Kidney glomerular epithelial cell (primary cell): ENCODE results near the gene MACROD2.

Experiments used
- DNase-seq: peaks from one replicate; lab custom pipeline; 2025; lab: John Stamatoyannopoulos, UW

Gene MACROD2

DNA sequence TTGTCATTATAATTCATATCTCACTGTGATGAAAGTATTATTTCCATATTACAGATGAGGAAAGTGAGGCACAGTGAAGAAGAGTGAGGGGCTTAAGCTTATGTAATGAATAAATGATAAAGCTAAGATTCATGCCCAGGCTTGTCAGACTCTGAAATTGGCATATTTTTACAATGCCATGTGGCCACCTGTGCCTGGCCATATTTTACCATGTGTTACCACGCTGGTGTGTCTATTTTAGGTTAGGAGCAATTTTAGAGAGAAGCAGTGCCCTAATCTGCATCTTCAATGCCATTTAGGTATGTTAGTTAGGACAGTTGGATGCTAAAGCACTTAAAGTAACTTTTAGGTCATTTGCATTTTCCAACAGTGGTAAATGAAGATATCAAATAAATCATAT, 530.1 kb downstream of the MACROD2 start:
- DNase-seq, result no peak

DNA sequence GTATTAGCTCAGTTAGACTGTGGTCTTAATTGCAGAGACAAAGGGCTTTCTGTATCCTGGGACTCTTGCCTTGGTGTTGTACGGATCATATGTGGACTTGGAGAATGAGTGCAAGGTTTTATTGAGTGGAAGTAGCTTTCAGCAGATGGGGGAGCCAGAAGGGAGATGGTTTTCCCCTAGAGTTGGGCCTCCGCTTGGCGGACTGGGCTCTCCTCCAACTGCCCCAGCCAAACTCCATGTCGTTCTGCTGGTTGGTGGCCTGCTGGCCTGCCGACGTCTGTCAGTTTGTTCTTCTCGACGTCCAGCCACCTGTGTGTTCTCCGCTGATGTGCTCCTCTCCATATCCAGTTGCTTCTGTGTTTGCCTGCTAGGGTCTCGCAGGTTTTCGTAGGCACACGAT, 531.6 kb downstream of the MACROD2 start:
- no peak for DNase-seq

DNA sequence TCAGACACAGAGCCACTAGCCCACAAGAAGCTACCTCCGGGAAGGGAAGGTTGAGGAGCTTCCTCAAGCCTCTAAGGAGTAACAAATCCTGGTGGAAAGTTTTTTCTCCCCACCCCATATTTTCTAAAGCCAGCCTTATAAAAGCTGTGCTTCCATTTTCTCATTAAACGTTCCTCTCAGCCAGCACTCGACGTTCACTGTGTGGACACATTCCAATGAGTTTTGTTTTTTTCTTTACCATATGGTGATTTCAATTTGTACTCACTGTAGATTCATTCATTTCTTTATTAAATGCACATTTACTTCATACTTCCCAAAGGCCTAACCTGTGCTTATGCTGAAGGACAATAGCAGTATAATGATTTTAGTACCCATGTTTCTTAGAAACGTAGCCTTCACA, 536.5 kb downstream of the MACROD2 start:
- DNase-seq, result no peak

DNA sequence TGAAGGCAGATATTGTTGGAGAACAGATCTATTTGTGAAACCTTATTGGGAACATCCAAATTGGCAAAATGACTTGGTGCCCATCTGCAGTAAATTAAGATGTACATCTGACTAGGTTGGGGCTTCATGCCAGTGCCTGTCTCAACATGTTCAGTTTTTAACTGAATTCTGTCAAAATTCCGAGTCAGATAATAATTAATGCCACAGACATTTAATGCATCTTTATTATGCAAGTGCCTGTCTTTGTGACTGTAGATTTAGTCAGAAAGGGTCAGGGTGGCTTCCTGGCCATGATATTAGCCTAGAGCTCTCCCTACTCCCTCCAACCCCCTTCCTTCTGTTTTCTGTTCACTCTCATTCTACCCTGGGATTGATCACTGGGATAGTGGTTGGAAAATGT, 541.4 kb downstream of the MACROD2 start:
- DNase-seq, result no peak

DNA sequence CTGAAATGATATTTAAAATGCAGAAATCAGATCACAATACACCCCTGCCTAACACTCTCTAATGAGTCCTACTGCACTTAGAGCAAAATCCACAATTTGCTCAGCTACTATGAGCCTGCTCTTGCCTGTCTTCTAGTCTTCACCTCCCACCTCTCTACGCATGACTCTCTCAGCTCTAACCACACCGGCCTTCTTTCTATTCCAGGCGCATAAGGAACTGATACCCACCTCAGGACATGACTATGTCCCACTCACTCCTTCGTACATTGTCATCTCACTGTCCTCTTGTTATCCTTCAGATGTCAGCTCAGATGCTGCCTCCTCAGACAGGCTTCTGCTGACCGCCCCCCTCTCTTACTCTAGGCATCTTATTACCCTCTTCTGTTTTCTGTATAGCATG, 543.1 kb downstream of the MACROD2 start:
- no peak for DNase-seq

DNA sequence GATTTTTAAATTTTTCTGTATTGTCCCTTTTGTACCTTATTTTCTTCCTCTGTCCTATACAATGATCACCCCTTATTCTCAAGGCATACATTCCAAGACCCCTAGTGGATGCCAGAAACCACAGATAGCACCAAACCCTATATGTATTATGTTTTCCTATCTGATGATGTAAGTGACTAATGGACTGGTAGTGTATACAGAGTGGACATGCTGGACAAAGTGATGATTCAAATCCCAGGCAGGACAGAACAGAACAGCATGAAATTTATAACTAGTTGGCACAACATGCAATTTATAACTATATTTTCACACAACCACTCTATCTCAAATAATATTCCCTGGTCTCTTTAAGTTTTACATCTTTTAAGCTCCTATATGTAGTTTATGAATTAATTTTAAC, 547.7 kb downstream of the MACROD2 start:
- DNase-seq, result no peak

DNA sequence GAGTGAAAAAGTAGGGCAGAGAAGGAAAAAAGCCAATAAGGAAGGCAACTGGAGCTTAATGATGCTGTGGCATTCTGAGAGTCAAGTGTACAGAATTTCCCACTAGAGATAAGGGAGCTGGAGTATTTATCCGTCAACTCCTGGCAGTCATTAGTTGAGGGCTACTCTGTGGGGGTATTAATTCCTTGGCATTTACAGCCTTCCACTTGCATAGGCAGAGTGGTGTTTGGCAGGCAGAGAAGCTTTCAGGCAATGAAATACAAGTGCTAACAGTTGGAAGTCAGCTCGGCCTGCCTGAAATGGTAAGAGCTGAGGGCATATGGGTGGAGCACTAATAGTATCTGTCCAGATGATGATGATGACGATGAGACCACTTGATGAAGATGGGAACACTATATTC, 549.4 kb downstream of the MACROD2 start:
- DNase-seq, result no peak

DNA sequence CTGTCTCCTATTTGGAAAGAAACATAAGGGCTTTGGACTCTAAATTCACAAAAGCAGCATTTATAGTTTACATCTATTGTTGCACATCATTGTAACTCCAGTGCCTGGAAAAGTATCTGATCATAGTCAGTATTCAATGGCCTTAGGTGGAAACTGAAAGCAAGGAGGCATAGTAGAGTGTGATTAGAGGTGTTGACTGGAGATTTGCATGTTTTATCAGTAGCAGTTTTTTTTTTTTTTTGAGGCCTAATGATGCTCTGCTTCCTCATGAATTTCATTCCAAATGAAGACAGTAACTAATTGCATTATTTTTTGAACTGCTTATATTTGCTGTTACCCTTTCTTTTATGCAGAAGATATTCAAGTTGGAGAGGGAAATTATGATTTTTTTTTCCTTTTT, 555.3 kb downstream of the MACROD2 start:
- DNase-seq, result no peak

DNA sequence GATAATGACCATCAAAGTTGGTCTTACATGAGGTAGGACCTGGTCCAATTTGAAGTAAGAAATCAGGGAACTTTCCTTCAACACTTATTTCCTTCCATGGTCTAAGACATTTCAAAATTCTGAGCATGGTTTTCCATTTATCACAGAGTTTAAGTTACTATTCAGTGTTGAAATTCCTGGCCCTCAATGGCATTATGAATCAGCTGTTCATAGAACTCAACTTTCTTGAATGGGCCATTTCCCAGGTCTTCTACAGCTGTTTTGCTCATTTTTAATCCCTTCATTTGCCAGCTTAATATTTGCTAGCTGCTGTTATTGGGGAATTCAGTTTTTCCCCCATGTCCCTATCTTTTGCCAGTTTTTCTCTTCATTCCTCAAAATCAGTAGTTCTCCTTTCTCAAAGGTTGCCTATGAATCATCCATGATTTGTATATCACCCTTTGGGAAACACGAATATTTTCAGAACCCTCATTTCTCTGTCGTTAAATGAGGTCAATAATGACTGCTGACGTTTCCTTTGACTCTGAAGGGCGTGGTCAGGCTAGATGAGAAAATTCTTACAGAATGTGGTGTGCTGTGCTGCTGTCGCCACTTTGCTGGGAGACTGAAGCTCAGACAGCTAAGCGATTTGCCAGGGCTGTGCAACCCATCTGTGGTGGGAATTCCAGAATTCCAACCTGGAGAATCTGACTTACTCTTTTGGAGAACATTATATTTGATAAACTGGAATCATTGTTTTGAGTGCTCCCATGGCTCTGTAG, 558.6 kb downstream of the MACROD2 start:
- DNase-seq, result no peak

DNA sequence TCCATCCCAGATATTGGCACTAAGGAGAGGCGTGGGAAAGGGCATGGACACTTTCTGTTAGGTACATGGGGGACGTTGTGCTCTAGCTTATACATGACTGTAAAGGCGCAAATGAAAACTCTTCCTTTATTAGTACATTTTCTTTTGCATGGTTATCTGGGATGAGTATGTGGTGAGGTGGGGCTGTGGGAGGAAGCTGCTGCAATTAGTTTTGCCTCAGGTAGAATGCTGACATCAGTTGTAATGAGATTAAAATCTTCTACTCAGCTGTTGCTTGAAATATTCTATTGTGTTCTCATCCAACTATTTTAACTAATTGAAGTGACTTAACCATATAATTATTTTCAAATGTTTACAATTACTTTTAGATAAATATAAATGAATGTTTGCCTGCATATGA, 560.4 kb downstream of the MACROD2 start:
- no peak for DNase-seq

DNA sequence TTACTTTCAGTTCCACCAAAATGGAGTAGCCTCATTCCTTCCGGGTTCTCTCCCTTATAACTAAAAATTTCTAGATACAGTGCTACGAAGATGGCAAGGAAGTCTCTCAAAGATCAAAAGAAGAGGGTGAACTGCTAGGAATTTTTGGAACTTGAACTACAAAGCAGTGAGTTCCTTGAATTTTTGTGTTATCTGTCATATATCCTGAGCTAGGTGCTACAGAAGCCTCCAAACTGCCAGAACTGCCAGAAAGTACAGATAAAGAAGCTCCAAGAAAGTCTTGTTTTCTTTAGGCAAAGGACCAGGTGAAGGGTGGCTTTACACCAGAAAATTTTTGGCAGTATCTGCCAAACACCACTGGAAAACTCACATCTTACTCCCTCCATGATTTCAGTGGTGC, 560.9 kb downstream of the MACROD2 start:
- DNase-seq, result no peak

DNA sequence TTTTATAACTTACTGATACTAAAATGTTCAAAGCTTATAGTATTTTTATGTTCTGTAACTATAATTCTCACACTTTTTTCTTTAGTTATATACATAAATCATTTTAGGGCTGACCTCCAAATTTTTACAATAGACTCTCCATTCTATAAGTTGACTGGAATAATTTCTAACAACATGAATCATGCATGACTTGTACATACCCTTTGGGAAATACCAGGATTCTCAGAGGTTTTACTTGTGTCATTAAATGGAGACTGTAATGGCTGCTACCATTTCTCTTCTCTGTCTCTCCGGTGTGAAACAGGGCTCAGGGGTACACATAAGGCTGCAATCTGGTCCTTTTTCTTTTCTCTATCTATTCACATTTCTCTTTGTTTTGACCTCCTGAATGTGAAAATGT, 564.3 kb downstream of the MACROD2 start:
- no peak for DNase-seq

DNA sequence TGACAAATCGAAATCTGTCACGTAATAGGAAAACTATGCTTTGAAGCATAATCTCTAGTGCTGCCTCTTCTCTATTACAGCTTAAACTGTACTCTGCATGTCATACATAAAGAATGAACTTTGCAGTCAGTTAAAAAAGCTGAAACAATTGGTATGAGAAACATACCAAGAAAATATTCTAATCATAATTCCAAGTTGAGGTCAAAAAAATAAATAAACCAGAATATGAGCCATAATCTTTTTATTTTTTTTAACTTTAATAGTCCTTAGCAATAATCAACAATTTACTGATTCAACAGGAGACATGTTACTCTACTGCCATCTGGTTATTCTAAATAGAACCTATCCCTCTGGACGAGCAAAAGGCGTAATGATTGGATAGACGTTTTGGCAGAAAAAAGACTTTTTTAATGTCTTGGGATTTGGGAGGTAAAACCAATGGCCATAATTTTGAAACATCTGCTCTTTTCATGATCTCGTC, 566.5 kb downstream of the MACROD2 start:
- DNase-seq, result no peak

DNA sequence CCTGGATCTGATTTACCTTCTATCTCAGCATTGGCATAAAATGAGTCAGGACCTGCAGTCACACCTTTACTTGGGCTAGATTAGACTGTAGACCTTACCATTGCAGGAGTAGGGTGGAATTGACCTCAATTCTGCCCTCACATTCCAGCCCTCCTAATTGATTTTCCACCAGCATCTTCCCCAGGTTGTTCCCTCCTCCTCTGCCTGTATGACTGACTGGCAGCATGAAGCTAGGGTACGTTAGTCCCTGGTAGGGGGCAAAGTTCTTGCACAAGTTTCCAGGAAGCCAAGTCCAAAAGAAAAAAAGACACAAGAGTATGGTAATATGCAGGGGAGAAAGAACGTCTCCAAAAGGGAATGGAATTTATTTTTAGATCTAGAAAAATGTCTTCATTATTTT, 567.7 kb downstream of the MACROD2 start:
- no peak for DNase-seq

DNA sequence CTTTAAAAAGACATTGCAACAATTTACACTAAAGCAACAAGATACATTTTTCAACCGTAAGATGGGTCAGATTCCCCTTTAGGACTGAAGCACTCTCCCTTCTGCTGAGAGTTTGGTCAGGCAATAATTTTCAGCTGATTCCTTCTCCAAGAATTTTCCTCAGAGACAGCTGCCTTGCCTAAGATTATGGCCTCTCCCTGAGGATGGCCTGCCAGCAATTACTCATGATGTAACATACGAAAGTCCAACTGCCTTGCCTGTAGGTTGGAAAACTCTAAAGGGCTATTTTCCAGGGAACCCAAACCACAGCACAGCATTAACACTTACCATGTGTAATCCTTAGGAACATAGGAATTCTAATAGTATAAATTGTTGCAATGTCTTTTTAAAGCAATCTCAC, 571.2 kb downstream of the MACROD2 start:
- no peak for DNase-seq

DNA sequence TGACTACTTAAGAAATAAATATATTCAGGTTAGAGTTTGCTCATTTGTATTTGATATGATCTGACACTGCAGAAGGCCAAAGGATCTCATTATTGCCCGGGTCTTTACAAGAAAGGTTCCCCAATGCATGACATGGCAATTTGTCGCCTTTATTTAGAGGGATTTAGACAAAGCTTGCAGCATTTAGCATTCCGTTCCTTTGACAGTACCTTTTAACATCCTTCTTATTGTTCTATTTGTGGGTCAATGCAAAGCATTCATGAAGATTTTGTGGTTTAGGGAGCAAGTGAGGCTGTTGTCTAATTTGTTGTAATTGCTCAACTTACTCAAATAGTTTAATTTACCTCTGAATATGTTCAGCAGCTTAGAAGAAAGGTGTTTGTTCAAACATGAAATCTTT, 572.9 kb downstream of the MACROD2 start:
- no peak for DNase-seq

DNA sequence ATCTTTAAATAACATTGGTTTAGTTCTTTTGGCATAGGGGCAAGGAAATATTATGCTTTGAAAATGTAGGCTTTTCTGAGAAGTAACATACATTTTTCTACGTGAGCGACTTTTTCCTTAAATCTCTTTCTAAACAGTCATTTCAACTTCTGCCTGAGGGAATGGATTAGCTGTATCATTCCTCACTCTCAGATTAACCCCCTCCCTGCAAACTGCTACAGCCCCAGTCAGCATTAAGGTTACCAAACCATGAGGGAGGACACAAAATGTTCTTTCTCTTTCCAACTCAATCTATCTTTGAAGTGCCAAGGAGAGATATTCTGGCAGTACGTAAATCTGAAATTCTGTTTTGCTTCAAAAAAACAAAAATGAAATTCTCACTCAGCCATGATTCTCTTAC, 573.4 kb downstream of the MACROD2 start:
- no peak for DNase-seq

DNA sequence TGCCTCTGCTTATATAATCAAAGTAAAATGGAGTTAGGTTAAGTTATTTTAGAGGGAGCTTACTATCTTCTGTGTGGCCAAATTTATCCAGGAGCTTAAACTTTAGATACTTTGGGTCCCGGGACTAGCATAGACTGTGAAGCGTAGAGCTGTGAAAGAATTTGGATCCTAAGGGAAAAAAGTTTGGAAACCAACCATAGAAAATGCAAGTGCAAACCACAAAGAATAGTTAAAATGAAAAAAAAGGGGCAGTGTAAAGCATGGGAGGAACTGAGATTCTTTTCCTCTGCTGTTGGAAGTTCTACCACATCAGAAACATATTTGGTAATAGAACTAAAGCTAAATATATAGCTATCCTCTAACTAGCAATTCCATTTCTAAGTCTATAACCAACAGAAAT, 574.3 kb downstream of the MACROD2 start:
- DNase-seq, result no peak

DNA sequence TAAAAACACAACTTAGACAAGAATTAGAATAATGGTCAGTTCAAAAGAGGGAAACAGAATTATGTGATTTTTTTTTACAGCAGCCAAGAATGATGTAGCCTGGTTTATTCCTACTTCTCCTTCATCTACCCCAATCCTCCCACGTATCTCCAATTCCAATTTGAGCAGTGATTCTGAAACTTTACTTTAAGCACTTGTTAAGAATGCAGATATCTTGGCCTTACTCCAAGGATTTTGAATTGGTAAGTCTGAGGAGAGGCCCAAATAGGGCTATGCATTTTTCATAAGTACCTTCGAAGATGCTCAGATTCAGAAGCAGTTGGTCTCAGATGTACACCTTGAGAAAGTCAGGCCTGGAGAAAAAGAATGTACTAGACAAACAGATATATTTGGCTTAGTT, 575.5 kb downstream of the MACROD2 start:
- DNase-seq, result no peak

DNA sequence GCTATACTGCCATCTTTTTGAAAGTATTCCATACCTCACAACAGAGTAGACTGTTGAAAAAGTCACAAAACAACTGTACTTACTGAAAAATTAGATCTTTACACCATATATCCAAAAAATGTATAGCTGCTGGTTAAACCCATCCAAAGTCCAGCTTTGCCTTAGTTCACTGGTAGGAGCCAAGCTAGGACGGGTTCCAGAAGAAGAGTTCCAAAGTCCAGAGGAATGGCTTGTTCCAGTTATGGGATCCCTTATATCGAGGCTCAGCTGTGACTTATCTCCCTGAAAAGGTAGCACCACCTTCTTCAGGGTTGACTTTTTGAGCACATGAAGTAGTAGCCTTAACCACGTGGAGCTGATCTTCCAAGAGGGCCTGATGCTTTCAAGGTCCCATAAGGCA, 578.4 kb downstream of the MACROD2 start:
- DNase-seq, result no peak

DNA sequence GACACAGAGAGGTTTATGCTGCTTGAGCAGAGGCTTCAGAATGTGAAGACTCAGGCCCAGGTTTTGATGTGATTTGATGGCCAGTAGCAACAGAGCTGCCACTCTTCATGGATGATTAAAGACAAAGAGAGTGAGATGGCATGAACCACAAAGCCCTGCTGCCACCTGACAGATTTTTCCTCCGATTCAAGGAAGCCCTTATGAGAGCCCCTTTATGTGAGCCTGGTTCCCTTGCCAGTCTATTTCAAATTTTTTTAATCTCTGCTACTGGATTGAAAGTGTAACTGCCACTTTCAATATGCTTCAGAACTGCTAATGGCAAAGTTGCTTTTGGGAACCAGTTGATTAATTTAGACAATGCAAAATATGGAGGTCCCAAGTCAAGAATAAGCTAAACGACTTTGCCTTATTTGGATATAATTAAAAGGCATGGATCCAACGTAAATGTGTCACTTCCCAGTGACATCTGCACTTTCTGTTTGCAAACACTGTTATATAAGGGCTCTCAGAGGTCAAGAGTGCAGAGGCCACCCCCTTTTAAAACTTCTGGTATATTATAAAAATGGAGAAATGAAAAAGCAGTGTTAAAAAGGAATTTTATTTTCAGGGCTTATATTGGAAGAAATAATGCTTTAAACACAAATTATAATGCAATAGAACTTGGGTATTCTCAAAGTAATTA, 581.0 kb downstream of the MACROD2 start:
- DNase-seq, result no peak

DNA sequence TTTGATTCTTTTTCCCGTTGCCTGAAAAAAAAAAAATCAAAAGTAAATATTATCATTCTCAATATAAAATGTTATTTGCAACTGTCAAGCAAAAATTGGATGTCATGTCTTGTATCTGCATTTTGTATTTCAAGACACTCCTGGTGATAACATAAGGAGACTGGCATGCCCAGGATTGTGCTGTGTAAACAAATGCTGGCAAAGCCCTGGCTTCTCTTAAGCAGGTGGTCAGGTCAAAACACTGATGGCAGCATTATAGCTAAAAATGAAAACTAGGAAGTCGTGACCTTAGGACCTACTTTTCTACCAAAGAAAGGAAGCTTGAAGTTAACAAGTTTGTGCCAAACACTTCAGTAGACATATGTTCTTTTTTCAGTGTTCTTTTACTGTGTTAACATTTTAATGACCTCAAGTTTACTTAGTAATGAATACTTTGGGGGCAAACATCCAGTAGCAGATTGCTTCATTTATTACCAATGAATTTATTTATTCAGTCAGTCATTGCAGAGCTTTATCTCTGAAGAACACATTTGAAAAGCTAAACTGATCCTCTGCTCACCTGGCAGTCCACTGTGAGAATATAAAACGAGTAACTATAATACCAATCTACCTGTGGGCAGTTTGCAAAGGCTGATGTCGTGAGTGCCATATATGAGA, 585.2 kb downstream of the MACROD2 start:
- DNase-seq, result no peak

DNA sequence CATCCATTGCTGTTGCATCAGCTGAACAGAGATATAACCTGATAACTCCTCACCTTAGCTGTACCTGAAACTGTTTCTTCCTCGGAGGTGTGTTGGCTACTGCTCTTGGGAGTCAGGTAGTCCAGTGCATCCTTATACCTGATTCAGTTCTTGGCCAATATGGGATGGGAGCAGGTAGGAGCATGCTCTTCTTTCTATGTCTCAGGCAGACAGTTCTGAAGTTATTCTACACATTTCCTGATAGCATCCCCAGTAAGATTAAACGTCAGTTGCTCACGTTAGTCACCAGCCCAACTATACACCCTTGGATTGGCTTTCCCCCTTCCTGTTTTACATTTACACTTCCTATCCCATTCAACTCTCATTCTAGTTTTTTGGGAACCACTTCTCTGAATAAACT, 586.4 kb downstream of the MACROD2 start:
- no peak for DNase-seq
